HepG2 (cell line): Measurements from ENCODE around the gene WNT7A.
"Not testable (repeated sequence)": the region's sequence is repeated elsewhere in the genome, so short reads cannot be mapped to it uniquely, and the experiment has no call there.

Experiments used
- EED ChIP-seq: sonication (generic); formaldehyde crosslinking; IDR thresholded peaks from 2 replicates; pipeline ENCODE4 v1.5.0; 2020; ENCODE audit warnings: mild to moderate bottlenecking, missing genetic modification reagents
- ELF3 ChIP-seq: IDR thresholded peaks from 2 replicates; pipeline ENCODE4 v1.6.1; 2016; ENCODE audit warnings: missing genetic modification reagents, missing compliant biosample characterization
- FOXP4 ChIP-seq: sonication (generic); formaldehyde crosslinking; IDR thresholded peaks from 2 replicates; pipeline ENCODE4 v1.4.0; 2020; ENCODE audit warnings: missing genetic modification reagents
- MAFK ChIP-seq, 2 experiments: IDR thresholded peaks in 1 of 2; conservative IDR thresholded peaks in 1 of 2; 2 replicates each; pipeline ENCODE4 v1.6.1; 2011; ENCODE audit warnings: improper control_type of control experiment in 2 of 2, low read length in 2 of 2
- MYNN ChIP-seq: sonication (generic); formaldehyde crosslinking; IDR thresholded peaks from 2 replicates; pipeline ENCODE4 v1.4.0; 2020; ENCODE audit warnings: mild to moderate bottlenecking, low read depth, missing genetic modification reagents
- SNAI1 ChIP-seq: sonication (generic); formaldehyde crosslinking; IDR thresholded peaks from 2 replicates; pipeline ENCODE4 v1.5.0; 2020; ENCODE audit warnings: mild to moderate bottlenecking, missing genetic modification reagents, borderline replicate concordance
- SRF ChIP-seq: IDR thresholded peaks from 2 replicates; pipeline ENCODE4 v1.6.1; 2011; ENCODE audit warnings: mild to moderate bottlenecking, low read depth, low read length, moderate library complexity
- ZNF468 ChIP-seq: sonication (generic); formaldehyde crosslinking; IDR thresholded peaks from 2 replicates; pipeline ENCODE4 v1.8.0; 2022; ENCODE audit warnings: mild to moderate bottlenecking, moderate library complexity, missing genetic modification reagents
- ZNF709 ChIP-seq: sonication (generic); formaldehyde crosslinking; IDR thresholded peaks from 2 replicates; pipeline ENCODE4 v1.5.0; 2020; ENCODE audit warnings: mild to moderate bottlenecking, missing genetic modification reagents
- ZSCAN21 ChIP-seq: sonication (generic); formaldehyde crosslinking; IDR thresholded peaks from 2 replicates; pipeline ENCODE4 v1.8.0; 2022; ENCODE audit warnings: mild to moderate bottlenecking, missing genetic modification reagents, moderate library complexity, borderline replicate concordance
- TF ChIP-seq, protein P1 (sequence below): IDR thresholded peaks from 2 replicates; pipeline ENCODE4 v1.6.1; 2012; ENCODE audit warnings: low read depth, low read length, improper control_type of control experiment
- TF ChIP-seq, protein P2 (sequence below): sonication (generic); formaldehyde crosslinking; IDR thresholded peaks from 2 replicates; pipeline ENCODE4 v1.5.0; 2020; ENCODE audit warnings: mild to moderate bottlenecking, missing genetic modification reagents, moderate library complexity

DNA sequence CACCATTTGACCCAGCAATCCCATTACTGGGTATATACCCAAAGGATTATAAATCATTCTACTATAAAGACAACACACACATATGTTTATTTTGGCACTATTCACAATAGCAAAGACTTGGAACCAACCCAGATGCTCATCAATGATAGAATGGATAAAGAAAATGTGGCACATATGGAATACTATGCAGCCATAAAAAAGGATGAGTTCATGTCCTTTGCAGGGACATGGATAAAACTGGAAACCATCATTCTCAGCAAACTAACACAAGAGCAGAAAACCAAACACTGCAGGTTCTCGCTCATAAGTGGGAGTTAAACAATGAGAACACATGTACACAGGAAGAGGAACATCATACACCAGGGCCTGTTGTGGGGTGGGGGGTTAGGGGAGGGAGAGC is 48.9 kb upstream of the WNT7A start:
- TF ChIP-seq ZNF709 (CRISPR knock-in tag); ZSCAN21 (CRISPR knock-in tag); MYNN (CRISPR knock-in tag); ELF3 (CRISPR knock-in tag); ZNF468 (CRISPR knock-in tag); MAFK (conservative IDR thresholded peaks at IDR 0.05 in 1 of 2, IDR thresholded peaks at IDR 0.05 in 1 of 2; ENCODE audit: low read length in 2 of 2); FOXP4 (CRISPR knock-in tag); SRF; SNAI1 (CRISPR knock-in tag); EED (CRISPR knock-in tag): not testable (repeated sequence)
- TF ChIP-seq, protein P1, sequence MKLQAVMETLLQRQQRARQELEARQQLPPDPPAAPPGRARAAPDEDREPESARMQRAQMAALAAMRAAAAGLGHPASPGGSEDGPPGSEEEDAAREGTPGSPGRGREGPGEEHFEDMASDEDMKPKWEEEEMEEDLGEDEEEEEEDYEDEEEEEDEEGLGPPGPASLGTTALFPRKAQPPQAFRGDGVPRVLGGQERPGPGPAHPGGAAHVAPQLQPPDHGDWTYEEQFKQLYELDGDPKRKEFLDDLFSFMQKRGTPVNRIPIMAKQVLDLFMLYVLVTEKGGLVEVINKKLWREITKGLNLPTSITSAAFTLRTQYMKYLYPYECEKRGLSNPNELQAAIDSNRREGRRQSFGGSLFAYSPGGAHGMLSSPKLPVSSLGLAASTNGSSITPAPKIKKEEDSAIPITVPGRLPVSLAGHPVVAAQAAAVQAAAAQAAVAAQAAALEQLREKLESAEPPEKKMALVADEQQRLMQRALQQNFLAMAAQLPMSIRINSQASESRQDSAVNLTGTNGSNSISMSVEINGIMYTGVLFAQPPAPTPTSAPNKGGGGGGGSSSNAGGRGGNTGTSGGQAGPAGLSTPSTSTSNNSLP = not testable (repeated sequence)
- TF ChIP-seq, protein P2, sequence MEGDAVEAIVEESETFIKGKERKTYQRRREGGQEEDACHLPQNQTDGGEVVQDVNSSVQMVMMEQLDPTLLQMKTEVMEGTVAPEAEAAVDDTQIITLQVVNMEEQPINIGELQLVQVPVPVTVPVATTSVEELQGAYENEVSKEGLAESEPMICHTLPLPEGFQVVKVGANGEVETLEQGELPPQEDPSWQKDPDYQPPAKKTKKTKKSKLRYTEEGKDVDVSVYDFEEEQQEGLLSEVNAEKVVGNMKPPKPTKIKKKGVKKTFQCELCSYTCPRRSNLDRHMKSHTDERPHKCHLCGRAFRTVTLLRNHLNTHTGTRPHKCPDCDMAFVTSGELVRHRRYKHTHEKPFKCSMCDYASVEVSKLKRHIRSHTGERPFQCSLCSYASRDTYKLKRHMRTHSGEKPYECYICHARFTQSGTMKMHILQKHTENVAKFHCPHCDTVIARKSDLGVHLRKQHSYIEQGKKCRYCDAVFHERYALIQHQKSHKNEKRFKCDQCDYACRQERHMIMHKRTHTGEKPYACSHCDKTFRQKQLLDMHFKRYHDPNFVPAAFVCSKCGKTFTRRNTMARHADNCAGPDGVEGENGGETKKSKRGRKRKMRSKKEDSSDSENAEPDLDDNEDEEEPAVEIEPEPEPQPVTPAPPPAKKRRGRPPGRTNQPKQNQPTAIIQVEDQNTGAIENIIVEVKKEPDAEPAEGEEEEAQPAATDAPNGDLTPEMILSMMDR = not testable (repeated sequence)
